Testis (tissue), 2 donors: ENCODE data around the gene NAPB.

Experiments used
- POLR2A ChIP-seq: fragments of 450-650 bp; IDR thresholded peaks from one replicate; pipeline ENCODE4 v1.6.1; 2017; ENCODE audit warnings: antibody characterized with exemption, mild to moderate bottlenecking, moderate library complexity
- TF ChIP-seq, protein P1 (sequence below), 3 experiments: fragments of 450-650 bp in 2 of 3; fragments of 200-600 bp in 1 of 3; sonication (generic) in 1 of 3; IDR thresholded peaks; one replicate each; pipeline ENCODE4 v1.5.1; 2016 to 2019; ENCODE audit warnings: antibody characterized with exemption in 3 of 3, mild to moderate bottlenecking in 2 of 3, moderate library complexity in 1 of 3

DNA sequence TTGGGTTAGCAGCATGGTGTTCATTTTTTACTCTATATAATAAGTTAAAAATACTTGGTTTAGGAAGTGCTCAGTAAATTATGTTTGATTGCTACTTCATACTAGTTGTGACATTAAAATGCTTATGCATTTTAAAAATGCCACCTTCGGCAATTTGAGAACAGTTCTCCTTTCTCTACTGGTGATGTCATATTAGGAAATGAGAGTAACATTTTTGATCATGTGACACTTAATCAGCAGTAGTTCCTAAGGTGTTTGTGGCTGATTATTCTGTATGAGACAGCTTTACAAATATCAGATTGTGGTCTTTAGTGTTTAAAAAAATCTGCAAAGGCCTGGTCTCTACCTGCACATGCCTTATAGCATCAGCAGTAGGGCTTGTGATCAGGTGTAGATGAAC is 54.9 kb downstream of the NAPB start:
- TF ChIP-seq, protein P1, sequence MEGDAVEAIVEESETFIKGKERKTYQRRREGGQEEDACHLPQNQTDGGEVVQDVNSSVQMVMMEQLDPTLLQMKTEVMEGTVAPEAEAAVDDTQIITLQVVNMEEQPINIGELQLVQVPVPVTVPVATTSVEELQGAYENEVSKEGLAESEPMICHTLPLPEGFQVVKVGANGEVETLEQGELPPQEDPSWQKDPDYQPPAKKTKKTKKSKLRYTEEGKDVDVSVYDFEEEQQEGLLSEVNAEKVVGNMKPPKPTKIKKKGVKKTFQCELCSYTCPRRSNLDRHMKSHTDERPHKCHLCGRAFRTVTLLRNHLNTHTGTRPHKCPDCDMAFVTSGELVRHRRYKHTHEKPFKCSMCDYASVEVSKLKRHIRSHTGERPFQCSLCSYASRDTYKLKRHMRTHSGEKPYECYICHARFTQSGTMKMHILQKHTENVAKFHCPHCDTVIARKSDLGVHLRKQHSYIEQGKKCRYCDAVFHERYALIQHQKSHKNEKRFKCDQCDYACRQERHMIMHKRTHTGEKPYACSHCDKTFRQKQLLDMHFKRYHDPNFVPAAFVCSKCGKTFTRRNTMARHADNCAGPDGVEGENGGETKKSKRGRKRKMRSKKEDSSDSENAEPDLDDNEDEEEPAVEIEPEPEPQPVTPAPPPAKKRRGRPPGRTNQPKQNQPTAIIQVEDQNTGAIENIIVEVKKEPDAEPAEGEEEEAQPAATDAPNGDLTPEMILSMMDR (IDR thresholded peaks at IDR 0.05): no peak
- TF ChIP-seq POLR2A: no peak
